Peyer's patch (tissue), 4 donors: ENCODE measurements around the gene SREBF2.

Experiments used
- CTCF ChIP-seq, 6 experiments: fragments of 450-650 bp in 4 of 6; fragments of 200-600 bp in 2 of 6; sonication (generic) in 1 of 6; IDR thresholded peaks; one replicate each; pipeline ENCODE4 v1.5.1; 2017 to 2019; ENCODE audit warnings: antibody characterized with exemption in 6 of 6, mild to moderate bottlenecking in 3 of 6, moderate library complexity in 1 of 6
- POLR2A ChIP-seq, 2 donors: fragments of 450-650 bp; IDR thresholded peaks; one replicate each; pipeline ENCODE4 v1.5.1; 2017; ENCODE audit warnings: antibody characterized with exemption in 2 of 2, mild to moderate bottlenecking in 2 of 2, moderate library complexity in 2 of 2

GRCh38 chr22:41876675-41877074 is 43.8 kb downstream of the SREBF2 start:
- TF ChIP-seq CTCF (IDR thresholded peaks at IDR 0.05) (no peak), POLR2A (IDR thresholded peaks at IDR 0.05) (no peak)
